GM23248 (cell line): Measurements from ENCODE around the gene PIEZO2.

Source experiments
- EZH2 ChIP-seq: fragments of 200-600 bp; sonication (generic); IDR thresholded peaks from 2 replicates; pipeline ENCODE4 v1.6.1; 2018; ENCODE audit warnings: antibody characterized with exemption, mild to moderate bottlenecking; ENCODE audit not compliant: insufficient read depth, poor library complexity, severe bottlenecking
- EZH2phosphoT487 ChIP-seq: fragments of 200-600 bp; sonication (generic); IDR thresholded peaks from 2 replicates; pipeline ENCODE4 v1.6.1; 2018; ENCODE audit warnings: antibody characterized with exemption, moderate library complexity, mild to moderate bottlenecking, low read depth; ENCODE audit not compliant: insufficient read depth

DNA sequence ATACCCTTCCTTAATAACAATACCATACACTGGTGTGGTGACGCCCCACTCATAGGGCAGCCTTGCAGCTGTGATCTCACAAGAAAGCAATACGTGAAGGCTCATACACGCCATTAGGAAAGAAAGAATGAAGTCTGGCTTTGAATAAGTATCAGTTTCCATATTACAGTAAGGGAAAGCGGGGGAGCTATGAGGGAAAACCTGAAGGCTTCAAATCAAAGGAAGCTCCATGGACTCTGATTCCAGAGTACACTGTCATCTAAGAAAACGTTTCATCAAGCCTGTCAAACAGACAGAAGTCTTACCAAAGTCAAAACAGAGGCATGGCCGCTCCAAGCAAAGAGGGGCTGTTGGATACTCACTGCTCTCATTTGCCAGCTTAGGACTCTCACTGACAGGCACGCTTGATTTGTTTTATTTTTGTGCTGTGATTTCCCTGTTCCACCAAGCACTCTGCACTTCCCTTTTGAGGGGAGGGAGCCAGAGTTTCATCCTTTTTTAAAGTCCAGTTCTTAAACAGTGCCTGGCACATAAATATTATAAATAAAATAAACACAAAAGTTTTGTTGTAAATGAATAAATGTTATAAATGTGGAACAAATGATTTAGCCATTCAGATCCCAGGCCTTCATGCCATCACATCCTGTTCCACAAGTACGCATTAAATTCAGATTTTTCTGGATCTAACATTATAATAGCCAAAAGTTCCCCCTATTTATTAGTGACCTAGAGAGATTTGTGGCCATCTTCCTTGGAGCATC lies 221.2 kb downstream of the PIEZO2 start:
- TF ChIP-seq EZH2 = no peak
- no peak for TF ChIP-seq EZH2phosphoT487
